B cell (primary cell): ENCODE results near the gene RAD51B. TPM values are rescaled to one million over a fixed set of nuclear protein-coding genes. Genes with fewer than 3 reads are reported as not detected.

Source experiments
- ATAC-seq: fragments of 200-7000 bp; cut with Tn5 transposase; one replicate; pipeline ENCODE4 v1.10.0; 2021; ENCODE audit warnings: low read depth, mild to moderate bottlenecking, moderate number of reproducible peaks, moderate library complexity
- CTCF ChIA-PET: fragments of 350-600 bp; sonication (Branson Sonifier 250); formaldehyde crosslinking; loops from one replicate; lab custom pipeline; 2021; ENCODE audit warnings: antibody characterized with exemption, inconsistent platforms; lab: Charles Lee
- POLR2A ChIA-PET: fragments of 350-600 bp; sonication (Branson Sonifier 250); formaldehyde crosslinking; loops from one replicate; lab custom pipeline; 2021; ENCODE audit warnings: antibody characterized with exemption; lab: Charles Lee
- DNase-seq: peaks from one replicate; pipeline ENCODE4 v3.0.0; 2013
- H2AFZ ChIP-seq: 2 replicates; pipeline ENCODE4 v1.6.1; 2012; ENCODE audit warnings: mild to moderate bottlenecking, low read depth, low read length; ENCODE audit not compliant: insufficient read depth, poor library complexity, severe bottlenecking
- H3K27ac ChIP-seq, 2 donors: 1 replicate in 1 of 2; 2 replicates in 1 of 2; pipeline ENCODE4 v1.5.1; 2012 to 2013; ENCODE audit warnings: low read length in 2 of 2, mild to moderate bottlenecking in 2 of 2, moderate library complexity in 1 of 2
- H3K27me3 ChIP-seq, 4 experiments: fragments of 200-600 bp in 1 of 4; sonication (generic) in 1 of 4; replicated peaks in 1 of 4; 1 replicate in 2 of 4; 2 replicates in 2 of 4; pipeline versions ENCODE4 v1.6.1 to v1.7.0; 2013 to 2016; ENCODE audit warnings: low read length in 3 of 4, mild to moderate bottlenecking in 2 of 4, mixed read lengths in 1 of 4, moderate library complexity in 1 of 4; ENCODE audit not compliant: insufficient read depth in 4 of 4, control insufficient read depth in 3 of 4; ENCODE audit errors: control extremely low read depth in 1 of 4
- H3K36me3 ChIP-seq, 2 experiments: replicated peaks in 1 of 2; 1 replicate in 1 of 2; 2 replicates in 1 of 2; pipeline versions ENCODE4 v1.6.1 to v1.7.1; 2013; ENCODE audit warnings: low read length in 1 of 2; ENCODE audit not compliant: insufficient read depth in 2 of 2, control insufficient read depth in 1 of 2; ENCODE audit errors: control extremely low read depth in 1 of 2, extremely low read depth in 1 of 2
- H3K4me1 ChIP-seq, 2 donors: fragments of 200-600 bp in 1 of 2; sonication (generic) in 1 of 2; 1 replicate in 1 of 2; 2 replicates in 1 of 2; pipeline versions ENCODE4 v1.5.1 to v1.6.1; 2013 to 2017; ENCODE audit warnings: low read length in 2 of 2; ENCODE audit not compliant: control insufficient read depth in 2 of 2, insufficient read depth in 2 of 2
- H3K4me2 ChIP-seq: replicated peaks from 2 replicates; pipeline ENCODE3; 2012; ENCODE audit warnings: mild to moderate bottlenecking, low read depth, low read length; ENCODE audit not compliant: poor library complexity, severe bottlenecking
- H3K4me3 ChIP-seq, 5 experiments: fragments of 200-600 bp in 1 of 5; sonication (generic) in 1 of 5; 1 replicate in 3 of 5; 2 replicates in 2 of 5; pipeline versions ENCODE4 v1.5.1 to v1.7.0; 2011 to 2016; ENCODE audit warnings: low read length in 4 of 5, mild to moderate bottlenecking in 4 of 5, low read depth in 2 of 5, control low read depth in 1 of 5, moderate library complexity in 1 of 5; ENCODE audit not compliant: insufficient read depth in 1 of 5; ENCODE audit errors: control extremely low read depth in 1 of 5, extremely low read depth in 1 of 5
- H3K79me2 ChIP-seq: fragments of 200-600 bp; sonication (generic); one replicate; pipeline ENCODE4 v1.6.0; 2016; ENCODE audit warnings: low read length; ENCODE audit not compliant: control insufficient read depth, insufficient read depth
- H3K9ac ChIP-seq: fragments of 200-600 bp; sonication (generic); 2 replicates; pipeline ENCODE4 v1.6.1; 2017; ENCODE audit warnings: mild to moderate bottlenecking, low read length, moderate library complexity
- H3K9me3 ChIP-seq, 3 donors: one replicate each; pipeline versions ENCODE4 v1.6.1 to v1.7.1; 2013; ENCODE audit warnings: low read length in 2 of 3; ENCODE audit not compliant: control insufficient read depth in 2 of 3, insufficient read depth in 1 of 3; ENCODE audit errors: control extremely low read depth in 1 of 3
- H4K20me1 ChIP-seq: 2 replicates; pipeline ENCODE4 v1.6.0; 2012; ENCODE audit warnings: mild to moderate bottlenecking, low read length; ENCODE audit not compliant: insufficient read depth, control insufficient read depth, poor library complexity, severe bottlenecking
- H3K27ac Mint-ChIP-seq: one replicate; pipeline ENCODE4 v1.8.0; 2021; ENCODE audit warnings: mixed read lengths
- H3K27me3 Mint-ChIP-seq: one replicate; pipeline ENCODE4 v1.8.0; 2021; ENCODE audit warnings: mixed read lengths
- H3K4me1 Mint-ChIP-seq: one replicate; pipeline ENCODE4 v1.8.0; 2021; ENCODE audit warnings: mixed read lengths
- H3K4me3 Mint-ChIP-seq: one replicate; pipeline ENCODE4 v1.8.0; 2021; ENCODE audit warnings: mixed read lengths
- H3K9me3 Mint-ChIP-seq: one replicate; pipeline ENCODE4 v1.8.0; 2022; ENCODE audit warnings: mixed read lengths; ENCODE audit not compliant: insufficient read depth
- CTCF ChIP-seq: fragments of 200-600 bp; IDR thresholded peaks from one replicate; pipeline ENCODE4 v1.8.0; 2022; ENCODE audit warnings: antibody characterized with exemption, mild to moderate bottlenecking
- EZH2 ChIP-seq: IDR thresholded peaks from 2 replicates; pipeline ENCODE4 v1.6.1; 2012; ENCODE audit warnings: borderline replicate concordance, low read depth, mild to moderate bottlenecking, moderate library complexity, low read length; ENCODE audit not compliant: insufficient read depth, poor library complexity, severe bottlenecking
- WGBS: methylation state at CpG from one replicate; pipeline ENCODE4 v1.1.5; 2013; ENCODE audit warnings: missing lambda C conversion rate; ENCODE audit not compliant: insufficient coverage; 5-methylcytosine and 5-hydroxymethylcytosine counted together
- intact Hi-C: fragments of 100-400 bp; cut with micrococcal nuclease; formaldehyde crosslinking; loops from one replicate; pipeline ENCODE4 v1.10.0; 2022
- polyA plus RNA-seq: library from polyadenylated mRNA; depleted of rRNA; stranded (reverse); fragments of >200 nt; gene quantifications from 2 replicates; pipeline ENCODE4 v1.2.3, GENCODE V29; 2012
- total RNA-seq, 2 donors: library from RNA; stranded (reverse); fragments of 120-200 nt in 1 of 2; gene quantifications; 1 replicate in 1 of 2; 2 replicates in 1 of 2; pipeline versions ENCODE4 v1.2.3 to v1.2.4, GENCODE V29; 2013 to 2022

The RAD51B gene
- total and polyA plus RNA-seq, 2 donors (not counting 1 experiment from before 2014, with no cell fraction given): 6.5 to 60.6 TPM

GRCh38 chr14:68157971-68158371, 338.4 kb downstream of the RAD51B start:
- no peaks in the 10 kb centered on the region for H3K36me3 ChIP-seq
- no peak for DNase-seq
- H3K4me3 ChIP-seq: no peak overlapping the region
- no peak for ATAC-seq
- H3K4me2 ChIP-seq: no peak overlapping the region
- no peaks in the 10 kb centered on the region for H3K4me1 ChIP-seq
- no peak overlapping the region for H2AFZ ChIP-seq
- H3K4me3 Mint-ChIP-seq: no peak overlapping the region
- no peaks in the 10 kb centered on the region for H4K20me1 ChIP-seq
- H3K4me1 Mint-ChIP-seq: peaks cover 5% of the 10 kb centered on the region
- TF ChIP-seq EZH2 (no peak), CTCF (no peak)
- H3K9ac ChIP-seq: no peak overlapping the region
- H3K79me2 ChIP-seq: no peaks in the 10 kb centered on the region
- peaks cover 0 to 2% (median 0%) of the 10 kb centered on the region in 3 donors for H3K9me3 ChIP-seq
- no peak overlapping the region for H3K27ac Mint-ChIP-seq
- no peaks in the 10 kb centered on the region for H3K27me3 Mint-ChIP-seq
- intact Hi-C loops: no loop called here
- no peaks in the 10 kb centered on the region for H3K27me3 ChIP-seq
- CTCF ChIA-PET: interaction anchor here (0.7 kb wide), 1 partner anchor 237 kb away, joined by 3 read pairs; no protein-coding TSS in a partner anchor
- POLR2A ChIA-PET: no interaction called here
- H3K9me3 Mint-ChIP-seq: peaks cover 5% of the 10 kb centered on the region
- no peak overlapping the region for H3K27ac ChIP-seq
- WGBS: no CpG with 5 or more reads among the region's 1 CpG

- H3K27ac Mint-ChIP-seq: no peak overlapping the region
- H3K4me3 Mint-ChIP-seq: no peak overlapping the region
- Histone ChIP-seq H3K79me2 (no peaks in the 10 kb centered on the region), H3K27ac (no peak overlapping the region), H2AFZ (no peak overlapping the region), H3K36me3 (no peaks in the 10 kb centered on the region), H3K9ac (no peak overlapping the region), H3K27me3 (no peaks in the 10 kb centered on the region), H4K20me1 (no peaks in the 10 kb centered on the region), H3K4me2 (no peak overlapping the region), H3K4me3 (no peak overlapping the region), H3K9me3 (peaks cover 0 to 2% (median 0%) of the 10 kb centered on the region in 3 donors), H3K4me1 (no peaks in the 10 kb centered on the region)
- DNase-seq (no peak), ATAC-seq (no peak)
- no peaks in the 10 kb centered on the region for H3K27me3 Mint-ChIP-seq
- ChIA-PET CTCF (interaction anchor here (0.6 kb wide), 1 partner anchor 153 kb away, joined by 3 read pairs; no protein-coding TSS in a partner anchor), POLR2A (no interaction called here)
- no CpG with 5 or more reads among the region's 4 CpGs for WGBS
- intact Hi-C loops: no loop called here
- no peak for TF ChIP-seq CTCF
- TF ChIP-seq EZH2: no peak
- no peaks in the 10 kb centered on the region for H3K4me1 Mint-ChIP-seq
- H3K9me3 Mint-ChIP-seq: peaks cover under 1% of the 10 kb centered on the region
Measured at GRCh38 chr14:68158640-68159039, 339.1 kb downstream of the RAD51B start.
